HCT116 (cell line): Measurements from ENCODE around the gene DDI2. TPM values are rescaled to one million over a fixed set of nuclear protein-coding genes. Genes with fewer than 3 reads are reported as not detected.

ENCODE experiments used
- ATAC-seq: fragments of 200-7000 bp; cut with Tn5 transposase; 2 replicates; pipeline ENCODE4 v1.9.1; 2020; ENCODE audit warnings: mild to moderate bottlenecking, moderate library complexity
- BruUV-seq: library from RNA; stranded (reverse); fragments of 400-500 nt; replicated peaks from 2 replicates; lab custom pipeline; 2021; lab: Mats Ljungman, UMichigan
- CTCF ChIA-PET: fragments of 300-600 bp; sonication (Branson Sonifier 250); formaldehyde crosslinking; loops from one replicate; lab custom pipeline; 2021; ENCODE audit warnings: antibody characterized with exemption; lab: Charles Lee
- POLR2A ChIA-PET: fragments of 300-600, 350-600 bp; sonication (Branson Sonifier 250); formaldehyde crosslinking; loops from one replicate; lab custom pipeline; 2021; ENCODE audit warnings: antibody characterized with exemption; lab: Charles Lee
- RAD21 ChIA-PET, 2 experiments: fragments of 300-600 bp; sonication (Branson Sonifier 250); formaldehyde crosslinking; loops; one replicate each; lab custom pipeline; 2023; ENCODE audit warnings: low total read pairs in 2 of 2; ENCODE audit not compliant: uncharacterized antibody in 2 of 2, unreplicated experiment in 2 of 2, low non-redundant PET in 1 of 2; lab: Charles Lee
- DNase-seq: peaks from one replicate; pipeline ENCODE4 v3.0.0-alpha.2; 2010; ENCODE audit warnings: low read depth, low spot score
- H2AFZ ChIP-seq: fragments of 200-600 bp; shearing (Covaris generic), sonication (generic); 2 replicates; pipeline ENCODE4 v1.6.1; 2017; ENCODE audit warnings: low read depth, mixed run types, mixed read lengths, antibody characterized with exemption, low read length; ENCODE audit not compliant: poor library complexity, severe bottlenecking
- H3K27ac ChIP-seq: 2 replicates; pipeline ENCODE4 v1.5.1; 2012; ENCODE audit warnings: low read depth, low read length
- H3K27me3 ChIP-seq: fragments of 200-600 bp; sonication (generic); 2 replicates; pipeline ENCODE4 v1.6.1; 2016; ENCODE audit warnings: mixed run types, low read length, mixed read lengths; ENCODE audit not compliant: insufficient read depth
- H3K36me3 ChIP-seq, 2 experiments: fragments of 200-500 bp in 1 of 2; fragments of 200-600 bp in 1 of 2; sonication (Bioruptor generic) in 1 of 2; sonication (generic) in 1 of 2; 2 replicates each; pipeline versions ENCODE4 v1.5.1 to v1.6.1; 2014 to 2016; ENCODE audit warnings: low read length in 2 of 2, inconsistent platforms in 1 of 2, mixed read lengths in 1 of 2, mixed run types in 1 of 2; ENCODE audit not compliant: insufficient read depth in 2 of 2, control insufficient read depth in 1 of 2
- H3K4me1 ChIP-seq, 2 experiments: fragments of 200-600 bp in 1 of 2; sonication (generic) in 1 of 2; 2 replicates each; pipeline versions ENCODE4 v1.5.1 to v1.6.1; 2012 to 2017; ENCODE audit warnings: low read length in 2 of 2, inconsistent platforms in 1 of 2, mild to moderate bottlenecking in 1 of 2, mixed read lengths in 1 of 2, mixed run types in 1 of 2, moderate library complexity in 1 of 2; ENCODE audit not compliant: insufficient read depth in 2 of 2, control insufficient read depth in 1 of 2
- H3K4me2 ChIP-seq: fragments of 200-600 bp; sonication (generic); 2 replicates; pipeline ENCODE4 v1.6.1; 2017; ENCODE audit warnings: mixed run types, low read length, mixed read lengths
- H3K4me3 ChIP-seq, 2 experiments: fragments of 200-600 bp in 1 of 2; sonication (generic) in 1 of 2; replicated peaks in 1 of 2; 2 replicates each; pipeline ENCODE4 v1.5.1; 2011 to 2016; ENCODE audit warnings: low read length in 2 of 2, control low read depth in 1 of 2, low read depth in 1 of 2, mild to moderate bottlenecking in 1 of 2, mixed read lengths in 1 of 2, mixed run types in 1 of 2
- H3K79me2 ChIP-seq: fragments of 200-600 bp; sonication (generic); 2 replicates; pipeline ENCODE4 v1.6.1; 2017; ENCODE audit warnings: mild to moderate bottlenecking, mixed run types, low read length, moderate library complexity, mixed read lengths; ENCODE audit not compliant: insufficient read depth
- H3K9ac ChIP-seq: fragments of 200-600 bp; sonication (generic); 2 replicates; pipeline ENCODE4 v1.6.1; 2016; ENCODE audit warnings: low read length, mixed read lengths
- H3K9me2 ChIP-seq: fragments of 200-600 bp; sonication (generic), shearing (Covaris generic); 2 replicates; pipeline ENCODE4 v1.6.1; 2017; ENCODE audit warnings: mixed run types, mild to moderate bottlenecking, moderate library complexity; ENCODE audit not compliant: insufficient read depth
- H3K9me3 ChIP-seq, 2 experiments: fragments of 200-500 bp in 1 of 2; fragments of 200-600 bp in 1 of 2; sonication (Bioruptor generic) in 1 of 2; sonication (generic) in 1 of 2; 2 replicates each; pipeline ENCODE4 v1.6.1; 2014 to 2017; ENCODE audit warnings: low read length in 2 of 2, mixed read lengths in 2 of 2, inconsistent platforms in 1 of 2, low read depth in 1 of 2, mild to moderate bottlenecking in 1 of 2, mixed run types in 1 of 2, moderate library complexity in 1 of 2; ENCODE audit not compliant: control insufficient read depth in 1 of 2, insufficient read depth in 1 of 2
- H4K20me1 ChIP-seq: fragments of 200-600 bp; sonication (generic), shearing (Covaris generic); 2 replicates; pipeline ENCODE4 v1.6.1; 2017; ENCODE audit warnings: mixed run types, mild to moderate bottlenecking, moderate library complexity; ENCODE audit not compliant: insufficient read depth
- CBX3 ChIP-seq: IDR thresholded peaks from 2 replicates; pipeline ENCODE4 v1.6.1; 2012; ENCODE audit warnings: low read depth
- CEBPB ChIP-seq: IDR thresholded peaks from 2 replicates; pipeline ENCODE4 v1.6.1; 2012; ENCODE audit warnings: low read depth
- POLR2A ChIP-seq: IDR thresholded peaks from 2 replicates; pipeline ENCODE4 v1.7.0; 2011; ENCODE audit warnings: borderline replicate concordance; ENCODE audit not compliant: insufficient read depth, insufficient read length; ENCODE audit errors: extremely low read depth
- POLR2AphosphoS5 ChIP-seq: IDR thresholded peaks from 2 replicates; pipeline ENCODE4 v1.6.1; 2011; ENCODE audit warnings: mild to moderate bottlenecking, low read depth, low read length, moderate library complexity
- RAD21 ChIP-seq: IDR thresholded peaks from 2 replicates; pipeline ENCODE4 v1.6.1; 2012; ENCODE audit warnings: low read depth, mild to moderate bottlenecking
- YY1 ChIP-seq: IDR thresholded peaks from 2 replicates; pipeline ENCODE4 v1.6.1; 2011; ENCODE audit warnings: low read length, low read depth, moderate library complexity, mild to moderate bottlenecking; ENCODE audit not compliant: insufficient replicate concordance; ENCODE audit errors: extremely low read depth
- intact Hi-C: fragments of 100-400 bp; cut with micrococcal nuclease; formaldehyde crosslinking; loops from 2 replicates; pipeline ENCODE4 v1.10.0; 2022
- total RNA-seq: library from RNA; stranded (reverse); gene quantifications from one replicate; pipeline ENCODE4 v1.2.1, GENCODE V29; 2021; ENCODE audit not compliant: unreplicated experiment
- TF ChIP-seq, protein P1 (sequence below), 3 experiments: fragments of 200-600 bp in 1 of 3; sonication (generic) in 1 of 3; IDR thresholded peaks in 2 of 3; conservative IDR thresholded peaks in 1 of 3; 2 replicates each; pipeline ENCODE4 v1.5.1; 2012 to 2017; ENCODE audit warnings: low read depth in 2 of 3, low read length in 2 of 3, antibody characterized with exemption in 1 of 3, borderline replicate concordance in 1 of 3, control low read depth in 1 of 3, mild to moderate bottlenecking in 1 of 3, mixed read lengths in 1 of 3, mixed run types in 1 of 3, moderate library complexity in 1 of 3; ENCODE audit not compliant: insufficient read depth in 1 of 3
- TF ChIP-seq, protein P2 (sequence below): IDR thresholded peaks from 2 replicates; pipeline ENCODE4 v1.6.1; 2012; ENCODE audit warnings: low read depth

DDI2 gene
- total RNA-seq, 1 experiment from 2014 or later = 26.3 TPM

DNA sequence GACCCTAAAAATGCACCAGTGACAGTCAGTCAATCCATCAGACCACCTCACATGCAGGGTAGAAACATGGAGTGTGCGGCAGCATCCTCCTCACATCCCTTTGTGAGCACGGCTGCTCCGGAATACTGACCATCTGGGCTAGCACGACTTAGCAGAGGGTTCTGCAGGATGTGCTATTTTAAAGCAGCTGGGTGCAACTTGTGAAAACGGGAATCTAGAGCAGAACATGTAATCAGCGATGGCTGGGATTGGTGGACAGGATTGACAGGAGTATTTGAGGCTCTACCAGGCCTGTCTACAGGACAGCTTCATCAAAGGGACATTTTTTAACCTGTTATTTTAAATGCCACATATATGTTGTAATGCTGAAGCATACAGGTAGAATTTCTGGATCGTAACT, 50.1 kb downstream of the DDI2 start:
- POLR2A ChIA-PET = no interaction called here
- CTCF ChIA-PET = no interaction called here
- no TSS peak for BruUV-seq
- intact Hi-C loops = no loop called here
- H3K9me2 ChIP-seq = no peaks in the 10 kb centered on the region
- peaks cover 0 to 5% of the 10 kb centered on the region in 2 experiments; a peak in 1 of 4 replicates for H3K36me3 ChIP-seq
- no peak for ATAC-seq
- H3K9me3 ChIP-seq = no peaks in the 10 kb centered on the region
- no peaks in the 10 kb centered on the region for H4K20me1 ChIP-seq
- no peaks in the 10 kb centered on the region for H3K79me2 ChIP-seq
- H3K4me3 ChIP-seq = no peak overlapping the region
- no peaks in the 10 kb centered on the region for H3K4me1 ChIP-seq
- TF ChIP-seq, protein P1, sequence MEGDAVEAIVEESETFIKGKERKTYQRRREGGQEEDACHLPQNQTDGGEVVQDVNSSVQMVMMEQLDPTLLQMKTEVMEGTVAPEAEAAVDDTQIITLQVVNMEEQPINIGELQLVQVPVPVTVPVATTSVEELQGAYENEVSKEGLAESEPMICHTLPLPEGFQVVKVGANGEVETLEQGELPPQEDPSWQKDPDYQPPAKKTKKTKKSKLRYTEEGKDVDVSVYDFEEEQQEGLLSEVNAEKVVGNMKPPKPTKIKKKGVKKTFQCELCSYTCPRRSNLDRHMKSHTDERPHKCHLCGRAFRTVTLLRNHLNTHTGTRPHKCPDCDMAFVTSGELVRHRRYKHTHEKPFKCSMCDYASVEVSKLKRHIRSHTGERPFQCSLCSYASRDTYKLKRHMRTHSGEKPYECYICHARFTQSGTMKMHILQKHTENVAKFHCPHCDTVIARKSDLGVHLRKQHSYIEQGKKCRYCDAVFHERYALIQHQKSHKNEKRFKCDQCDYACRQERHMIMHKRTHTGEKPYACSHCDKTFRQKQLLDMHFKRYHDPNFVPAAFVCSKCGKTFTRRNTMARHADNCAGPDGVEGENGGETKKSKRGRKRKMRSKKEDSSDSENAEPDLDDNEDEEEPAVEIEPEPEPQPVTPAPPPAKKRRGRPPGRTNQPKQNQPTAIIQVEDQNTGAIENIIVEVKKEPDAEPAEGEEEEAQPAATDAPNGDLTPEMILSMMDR (IDR thresholded peaks at IDR 0.05 in 2 of 3, conservative IDR thresholded peaks at IDR 0.05 in 1 of 3; ENCODE audit: borderline replicate concordance in 1 of 3, insufficient read depth in 1 of 3, low read depth in 2 of 3, low read length in 2 of 3) = no peak
- no peak for TF ChIP-seq POLR2AphosphoS5
- no peak for TF ChIP-seq RAD21
- TF ChIP-seq, protein P2, sequence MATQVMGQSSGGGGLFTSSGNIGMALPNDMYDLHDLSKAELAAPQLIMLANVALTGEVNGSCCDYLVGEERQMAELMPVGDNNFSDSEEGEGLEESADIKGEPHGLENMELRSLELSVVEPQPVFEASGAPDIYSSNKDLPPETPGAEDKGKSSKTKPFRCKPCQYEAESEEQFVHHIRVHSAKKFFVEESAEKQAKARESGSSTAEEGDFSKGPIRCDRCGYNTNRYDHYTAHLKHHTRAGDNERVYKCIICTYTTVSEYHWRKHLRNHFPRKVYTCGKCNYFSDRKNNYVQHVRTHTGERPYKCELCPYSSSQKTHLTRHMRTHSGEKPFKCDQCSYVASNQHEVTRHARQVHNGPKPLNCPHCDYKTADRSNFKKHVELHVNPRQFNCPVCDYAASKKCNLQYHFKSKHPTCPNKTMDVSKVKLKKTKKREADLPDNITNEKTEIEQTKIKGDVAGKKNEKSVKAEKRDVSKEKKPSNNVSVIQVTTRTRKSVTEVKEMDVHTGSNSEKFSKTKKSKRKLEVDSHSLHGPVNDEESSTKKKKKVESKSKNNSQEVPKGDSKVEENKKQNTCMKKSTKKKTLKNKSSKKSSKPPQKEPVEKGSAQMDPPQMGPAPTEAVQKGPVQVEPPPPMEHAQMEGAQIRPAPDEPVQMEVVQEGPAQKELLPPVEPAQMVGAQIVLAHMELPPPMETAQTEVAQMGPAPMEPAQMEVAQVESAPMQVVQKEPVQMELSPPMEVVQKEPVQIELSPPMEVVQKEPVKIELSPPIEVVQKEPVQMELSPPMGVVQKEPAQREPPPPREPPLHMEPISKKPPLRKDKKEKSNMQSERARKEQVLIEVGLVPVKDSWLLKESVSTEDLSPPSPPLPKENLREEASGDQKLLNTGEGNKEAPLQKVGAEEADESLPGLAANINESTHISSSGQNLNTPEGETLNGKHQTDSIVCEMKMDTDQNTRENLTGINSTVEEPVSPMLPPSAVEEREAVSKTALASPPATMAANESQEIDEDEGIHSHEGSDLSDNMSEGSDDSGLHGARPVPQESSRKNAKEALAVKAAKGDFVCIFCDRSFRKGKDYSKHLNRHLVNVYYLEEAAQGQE = no peak
- TF ChIP-seq CEBPB = no peak
- TF ChIP-seq POLR2A = no peak
- no peak for TF ChIP-seq YY1
- no peak for TF ChIP-seq CBX3
- H3K27ac ChIP-seq = no peak overlapping the region
- DNase-seq = no peak
- no peak overlapping the region for H3K4me2 ChIP-seq
- RAD21 ChIA-PET = no interaction called here
- no peaks in the 10 kb centered on the region for H3K27me3 ChIP-seq
- H2AFZ ChIP-seq = no peak overlapping the region
- no peak overlapping the region for H3K9ac ChIP-seq
